Neutrophil (primary cell): Measurements from ENCODE around the gene AKAP5.

Experiments
- H3K27ac ChIP-seq: fragments of 200-600 bp; sonication (generic); 2 replicates; pipeline ENCODE4 v1.5.1; 2016; ENCODE audit warnings: mild to moderate bottlenecking, moderate library complexity
- H3K27me3 ChIP-seq: fragments of 200-600 bp; sonication (generic); 2 replicates; pipeline ENCODE4 v1.6.0; 2016; ENCODE audit warnings: mild to moderate bottlenecking
- H3K36me3 ChIP-seq: fragments of 200-600 bp; sonication (generic); 2 replicates; pipeline ENCODE4 v1.5.1; 2017
- H3K4me1 ChIP-seq, 2 experiments: fragments of 200-600 bp in 1 of 2; sonication (generic) in 1 of 2; 1 replicate in 1 of 2; 2 replicates in 1 of 2; pipeline versions ENCODE4 v1.5.1 to v1.6.1; 2013 to 2016; ENCODE audit warnings: low read depth in 1 of 2, low read length in 1 of 2, mild to moderate bottlenecking in 1 of 2, moderate library complexity in 1 of 2; ENCODE audit not compliant: control insufficient read depth in 1 of 2, insufficient read depth in 1 of 2
- H3K4me3 ChIP-seq, 2 experiments: fragments of 200-600 bp in 1 of 2; sonication (generic) in 1 of 2; 1 replicate in 1 of 2; 2 replicates in 1 of 2; pipeline ENCODE4 v1.5.1; 2013 to 2016; ENCODE audit warnings: low read depth in 1 of 2, low read length in 1 of 2, mild to moderate bottlenecking in 1 of 2, moderate library complexity in 1 of 2
- H3K9me3 ChIP-seq: fragments of 200-600 bp; sonication (generic); 2 replicates; pipeline ENCODE4 v1.5.1; 2016
- TF ChIP-seq, protein P1 (sequence below): fragments of 200-600 bp; sonication (generic); IDR thresholded peaks from 2 replicates; pipeline ENCODE4 v1.5.1; 2016; ENCODE audit warnings: antibody characterized with exemption

Gene AKAP5

DNA sequence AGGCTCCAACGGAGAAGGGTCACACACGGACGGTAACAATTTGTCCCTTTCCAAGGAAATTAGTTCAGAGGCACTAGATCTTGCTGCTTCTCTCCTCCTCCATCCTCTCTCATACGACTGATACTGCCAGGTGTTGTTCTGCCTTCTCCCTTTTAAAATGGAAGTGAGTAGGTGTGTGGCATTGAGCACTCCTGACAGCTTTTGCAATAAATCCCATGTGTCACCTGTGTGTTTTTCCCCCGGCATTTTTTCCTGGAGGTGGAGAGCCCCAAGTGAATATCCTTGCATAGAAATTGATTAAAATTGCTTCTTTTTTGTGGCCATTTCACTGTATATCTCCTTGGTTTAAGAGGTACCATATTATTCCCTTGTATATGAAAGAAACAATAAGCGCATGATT, 26.2 kb upstream of the AKAP5 start:
- peaks cover 47% of the 10 kb centered on the region for H3K36me3 ChIP-seq
- H3K27me3 ChIP-seq = no peaks in the 10 kb centered on the region
- no peaks in the 10 kb centered on the region for H3K4me1 ChIP-seq
- TF ChIP-seq, protein P1, sequence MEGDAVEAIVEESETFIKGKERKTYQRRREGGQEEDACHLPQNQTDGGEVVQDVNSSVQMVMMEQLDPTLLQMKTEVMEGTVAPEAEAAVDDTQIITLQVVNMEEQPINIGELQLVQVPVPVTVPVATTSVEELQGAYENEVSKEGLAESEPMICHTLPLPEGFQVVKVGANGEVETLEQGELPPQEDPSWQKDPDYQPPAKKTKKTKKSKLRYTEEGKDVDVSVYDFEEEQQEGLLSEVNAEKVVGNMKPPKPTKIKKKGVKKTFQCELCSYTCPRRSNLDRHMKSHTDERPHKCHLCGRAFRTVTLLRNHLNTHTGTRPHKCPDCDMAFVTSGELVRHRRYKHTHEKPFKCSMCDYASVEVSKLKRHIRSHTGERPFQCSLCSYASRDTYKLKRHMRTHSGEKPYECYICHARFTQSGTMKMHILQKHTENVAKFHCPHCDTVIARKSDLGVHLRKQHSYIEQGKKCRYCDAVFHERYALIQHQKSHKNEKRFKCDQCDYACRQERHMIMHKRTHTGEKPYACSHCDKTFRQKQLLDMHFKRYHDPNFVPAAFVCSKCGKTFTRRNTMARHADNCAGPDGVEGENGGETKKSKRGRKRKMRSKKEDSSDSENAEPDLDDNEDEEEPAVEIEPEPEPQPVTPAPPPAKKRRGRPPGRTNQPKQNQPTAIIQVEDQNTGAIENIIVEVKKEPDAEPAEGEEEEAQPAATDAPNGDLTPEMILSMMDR = no peak
- H3K9me3 ChIP-seq = no peaks in the 10 kb centered on the region
- H3K27ac ChIP-seq = no peak overlapping the region
- H3K4me3 ChIP-seq = no peak overlapping the region

DNA sequence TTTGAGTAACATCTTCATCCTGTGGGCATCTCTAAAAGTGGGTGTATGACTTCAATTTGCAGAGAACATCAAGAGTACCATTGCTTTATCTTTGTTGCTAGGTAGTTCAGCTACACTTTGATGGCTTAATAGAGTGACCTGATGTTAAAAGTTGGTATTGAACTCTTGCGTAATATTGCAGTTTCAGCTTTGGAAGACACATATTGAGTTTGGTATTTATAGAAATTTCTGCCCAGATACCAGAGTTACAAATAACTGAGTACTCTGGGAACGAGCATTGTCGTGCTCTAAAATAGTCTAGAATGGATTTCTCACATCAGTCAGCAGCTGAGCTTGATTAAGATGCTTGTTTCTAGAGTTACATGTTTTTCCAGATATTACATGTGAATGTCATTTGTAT, 24.8 kb upstream of the AKAP5 start:
- H3K4me1 ChIP-seq = no peaks in the 10 kb centered on the region
- TF ChIP-seq, protein P1 = no peak
- H3K4me3 ChIP-seq = no peak overlapping the region
- no peaks in the 10 kb centered on the region for H3K27me3 ChIP-seq
- no peaks in the 10 kb centered on the region for H3K9me3 ChIP-seq
- H3K36me3 ChIP-seq = peaks cover 46% of the 10 kb centered on the region
- no peak overlapping the region for H3K27ac ChIP-seq

DNA sequence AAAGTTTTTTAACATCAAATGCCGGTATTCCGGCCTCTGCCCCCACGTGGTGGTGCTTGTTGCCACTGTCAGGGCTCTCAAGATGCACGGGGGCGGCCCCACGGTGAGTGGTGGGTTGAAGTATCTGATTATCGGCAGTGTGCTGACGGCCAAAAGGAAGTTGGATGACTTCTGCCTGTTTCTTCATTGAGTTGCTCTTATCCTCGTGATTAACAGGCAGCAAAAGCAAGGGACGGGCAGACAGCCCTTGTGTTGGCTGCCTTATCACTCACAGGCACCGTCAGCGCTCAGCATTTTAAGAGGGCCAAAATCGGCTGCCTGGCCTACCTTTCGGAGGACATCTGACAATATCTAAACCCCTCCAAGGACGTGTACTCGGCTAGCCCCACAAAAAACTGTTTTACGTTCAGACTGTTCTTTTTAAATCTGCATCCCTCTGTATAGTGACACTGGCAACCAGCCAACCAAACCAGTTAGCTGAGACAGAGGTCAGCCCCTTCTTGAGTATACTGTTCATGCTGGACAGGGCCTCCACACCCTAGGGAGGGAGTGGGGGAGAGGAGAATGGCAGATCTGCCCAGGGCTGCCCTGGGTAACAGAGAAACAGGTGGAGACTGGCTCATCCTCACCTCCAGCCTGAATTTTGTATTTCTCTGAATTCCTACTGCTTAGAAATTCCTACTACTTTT, 22.9 kb upstream of the AKAP5 start:
- TF ChIP-seq, protein P1 = no peak
- no peak overlapping the region for H3K27ac ChIP-seq
- no peak overlapping the region for H3K4me3 ChIP-seq
- peaks cover 38% of the 10 kb centered on the region for H3K36me3 ChIP-seq
- no peaks in the 10 kb centered on the region for H3K9me3 ChIP-seq
- no peaks in the 10 kb centered on the region for H3K27me3 ChIP-seq
- H3K4me1 ChIP-seq = no peaks in the 10 kb centered on the region

DNA sequence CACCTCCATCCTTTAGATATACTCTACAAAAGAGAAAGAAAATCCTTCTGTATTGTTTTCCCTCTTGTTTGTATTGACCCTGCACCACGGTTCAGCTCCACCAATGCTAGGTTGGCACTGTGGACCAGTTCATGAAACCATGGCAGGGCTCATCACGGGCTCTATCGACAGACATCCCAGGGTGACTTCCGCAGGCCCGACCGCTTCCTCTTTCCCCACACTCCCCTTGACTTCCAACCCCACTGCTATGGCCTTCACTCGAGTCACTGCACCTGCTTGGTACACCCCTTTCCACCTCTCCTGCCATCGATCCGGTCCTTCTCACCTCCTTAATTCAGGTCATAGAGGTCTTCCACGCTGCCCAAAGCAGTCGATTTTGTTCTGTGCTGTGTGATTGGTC, 21.2 kb upstream of the AKAP5 start:
- Histone ChIP-seq H3K36me3 (peaks cover 25% of the 10 kb centered on the region), H3K4me1 (no peaks in the 10 kb centered on the region), H3K9me3 (no peaks in the 10 kb centered on the region), H3K27ac (no peak overlapping the region), H3K4me3 (no peak overlapping the region), H3K27me3 (no peaks in the 10 kb centered on the region)
- TF ChIP-seq, protein P1 = no peak

DNA sequence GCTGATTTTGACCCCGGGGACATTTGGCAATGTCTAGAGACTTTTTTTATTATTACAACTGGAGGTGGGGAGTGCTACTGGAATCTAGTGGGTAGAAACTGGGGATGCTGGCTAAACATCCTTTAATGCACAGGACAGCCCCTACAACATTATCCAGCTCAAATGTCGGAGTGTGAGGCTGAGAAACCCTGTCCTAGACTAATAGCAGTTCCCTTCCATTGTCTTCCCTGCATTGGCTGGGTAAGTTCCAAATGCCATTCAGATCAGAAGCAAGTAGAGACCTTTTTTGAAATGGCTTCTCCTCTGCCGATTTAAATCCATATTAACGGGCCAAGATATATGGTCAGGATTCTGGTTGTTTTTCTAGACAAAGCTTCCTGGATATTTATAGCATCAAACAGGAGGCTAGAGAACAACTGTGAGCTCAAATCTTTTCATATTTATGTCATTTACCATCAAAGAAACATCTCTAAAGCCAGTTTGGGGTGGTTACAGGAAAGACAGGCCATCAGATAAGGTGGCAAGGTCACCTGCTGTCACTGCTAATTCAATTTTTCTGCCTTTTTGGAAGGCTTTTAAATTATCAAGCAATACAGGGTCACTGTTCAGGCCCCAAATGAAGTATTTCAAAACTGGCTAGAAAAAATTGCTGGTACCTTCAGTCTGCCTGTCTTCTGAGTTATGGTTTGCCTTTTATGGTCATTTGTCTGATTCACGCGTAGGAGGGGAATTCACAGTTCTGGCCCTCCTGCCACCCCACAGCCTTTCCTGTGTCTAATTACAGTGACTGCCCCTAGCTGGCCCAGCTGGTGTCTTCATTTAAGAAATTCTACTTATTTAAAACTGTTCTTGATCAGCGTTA, 20.1 kb upstream of the AKAP5 start:
- no peaks in the 10 kb centered on the region for H3K4me1 ChIP-seq
- H3K4me3 ChIP-seq = no peak overlapping the region
- TF ChIP-seq, protein P1 = no peak
- peaks cover 30% of the 10 kb centered on the region for H3K36me3 ChIP-seq
- no peak overlapping the region for H3K27ac ChIP-seq
- H3K27me3 ChIP-seq = no peaks in the 10 kb centered on the region
- no peaks in the 10 kb centered on the region for H3K9me3 ChIP-seq
